OCI-LY7 (cell line): ENCODE measurements around the gene RPS6KL1. TPM values are rescaled to one million over a fixed set of nuclear protein-coding genes. Genes with fewer than 3 reads are reported as not detected.
A peak's percentile ranks its signal among the peaks of the same experiment; 100 is the strongest.

ENCODE experiments used
- BruUV-seq: library from RNA; stranded (reverse); fragments of 400-500 nt; replicated peaks from 2 replicates; lab custom pipeline; 2021; lab: Mats Ljungman, UMichigan
- CTCF ChIA-PET: fragments of 300-600 bp; sonication (Branson Sonifier 250); formaldehyde crosslinking; loops from one replicate; lab custom pipeline; 2022; ENCODE audit warnings: antibody characterized with exemption; ENCODE audit not compliant: unreplicated experiment; lab: Charles Lee
- POLR2A ChIA-PET: fragments of 300-600 bp; sonication (Branson Sonifier 250); formaldehyde crosslinking; loops from one replicate; lab custom pipeline; 2022; ENCODE audit warnings: antibody characterized with exemption; lab: Charles Lee
- DNase-seq: peaks from one replicate; pipeline ENCODE4 v3.0.0-alpha.2; 2015; ENCODE audit warnings: low spot score
- H2AFZ ChIP-seq: fragments of 200-600 bp; sonication (generic), shearing (Covaris generic); 2 replicates; pipeline ENCODE4 v1.6.1; 2014; ENCODE audit warnings: mild to moderate bottlenecking, antibody characterized with exemption, low read length, moderate library complexity
- H3K27ac ChIP-seq: fragments of 200-600 bp; sonication (generic); 2 replicates; pipeline ENCODE4 v1.5.1; 2014; ENCODE audit warnings: mixed run types, low read depth, mild to moderate bottlenecking, moderate library complexity, low read length, inconsistent platforms; ENCODE audit not compliant: poor library complexity, severe bottlenecking
- H3K36me3 ChIP-seq: fragments of 200-600 bp; sonication (generic); 2 replicates; pipeline ENCODE4 v1.6.1; 2014; ENCODE audit warnings: mild to moderate bottlenecking, antibody characterized with exemption, low read length, moderate library complexity, mixed read lengths; ENCODE audit not compliant: insufficient read depth
- H3K4me1 ChIP-seq: fragments of 200-600 bp; sonication (generic); 2 replicates; pipeline ENCODE4 v1.5.1; 2014; ENCODE audit warnings: mild to moderate bottlenecking, low read length; ENCODE audit not compliant: insufficient read depth, poor library complexity, severe bottlenecking
- H3K4me2 ChIP-seq: fragments of 200-600 bp; sonication (generic); 2 replicates; pipeline ENCODE4 v1.6.1; 2014; ENCODE audit warnings: mild to moderate bottlenecking, low read length
- H3K4me3 ChIP-seq: fragments of 200-600 bp; sonication (generic); 2 replicates; pipeline ENCODE4 v1.5.1; 2014; ENCODE audit warnings: mild to moderate bottlenecking, low read depth, low read length; ENCODE audit not compliant: poor library complexity, severe bottlenecking
- H3K79me2 ChIP-seq: fragments of 200-600 bp; sonication (generic); 2 replicates; pipeline ENCODE4 v1.6.1; 2016; ENCODE audit warnings: low read depth, mild to moderate bottlenecking, low read length, moderate library complexity, mixed read lengths; ENCODE audit not compliant: insufficient read depth
- H3K9me2 ChIP-seq: fragments of 200-600 bp; sonication (generic); 2 replicates; pipeline ENCODE4 v1.6.1; 2016; ENCODE audit warnings: mild to moderate bottlenecking, low read length, mixed read lengths; ENCODE audit not compliant: insufficient read depth
- H3K9me3 ChIP-seq: fragments of 200-600 bp; sonication (generic); 2 replicates; pipeline ENCODE4 v1.6.1; 2014; ENCODE audit warnings: mild to moderate bottlenecking, mixed run types, low read length, mixed read lengths
- H4K20me1 ChIP-seq: fragments of 200-600 bp; sonication (generic); 2 replicates; pipeline ENCODE4 v1.6.1; 2014; ENCODE audit warnings: mild to moderate bottlenecking, antibody characterized with exemption, low read length, moderate library complexity, mixed read lengths; ENCODE audit not compliant: insufficient read depth
- EZH2phosphoT487 ChIP-seq: fragments of 200-600 bp; sonication (generic); IDR thresholded peaks from 2 replicates; pipeline ENCODE4 v1.6.1; 2018; ENCODE audit warnings: low read depth, borderline replicate concordance, mild to moderate bottlenecking, mixed run types, antibody characterized with exemption, low read length, moderate library complexity, mixed read lengths
- intact Hi-C: fragments of 100-400 bp; cut with micrococcal nuclease; formaldehyde crosslinking; loops from one replicate; pipeline ENCODE4 v1.10.0; 2022; ENCODE audit not compliant: unreplicated experiment
- total RNA-seq, 2 experiments: library from RNA; depleted of rRNA in 1 of 2; stranded (reverse); fragments of >200 nt in 1 of 2; shearing (Covaris generic) in 1 of 2; gene quantifications; 2 replicates each; pipeline ENCODE4 v1.2.3, GENCODE V29; 2014 to 2022
- TF ChIP-seq, protein P1 (sequence below): fragments of 200-600 bp; sonication (generic); conservative IDR thresholded peaks from 2 replicates; pipeline ENCODE4 v1.5.1; 2014; ENCODE audit warnings: mild to moderate bottlenecking, antibody characterized with exemption, low read length, moderate library complexity, mixed read lengths

RPS6KL1 gene
- total RNA-seq, 2 experiments from 2014 or later: 6.1 to 15.3 TPM

DNA sequence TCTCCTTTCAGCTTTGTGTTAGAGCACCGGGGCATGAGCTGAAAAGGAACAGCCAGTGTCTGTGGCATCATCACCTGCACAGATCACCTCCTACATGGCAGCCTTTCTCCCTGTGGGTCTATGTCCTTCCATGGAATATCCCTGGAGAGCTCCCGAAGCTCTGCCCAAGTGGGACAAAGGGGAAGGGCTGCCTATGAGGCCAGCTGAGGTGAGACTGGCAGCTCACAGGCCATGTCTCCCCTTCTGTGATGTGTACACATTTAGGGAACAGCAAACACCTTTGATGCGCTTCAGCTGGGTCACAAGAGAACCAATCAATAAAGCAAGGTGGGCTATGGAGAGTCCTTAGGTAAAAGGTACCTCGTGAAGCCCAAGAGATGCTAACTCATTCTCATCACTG is 51.2 kb downstream of the RPS6KL1 start:
- Histone ChIP-seq H3K4me3 (no peak overlapping the region), H3K36me3 (no peaks in the 10 kb centered on the region), H4K20me1 (no peaks in the 10 kb centered on the region), H3K79me2 (no peaks in the 10 kb centered on the region), H3K4me1 (peaks cover 15% of the 10 kb centered on the region), H3K4me2 (no peak overlapping the region), H3K9me3 (no peaks in the 10 kb centered on the region), H2AFZ (no peak overlapping the region), H3K27ac (no peak overlapping the region), H3K9me2 (no peaks in the 10 kb centered on the region)
- intact Hi-C loops: no loop called here
- CTCF ChIA-PET: interaction anchor here (1.1 to 1.3 kb wide), 2 partner anchors 11 to 52 kb away, joined by 4 to 7 read pairs; partner anchors contain the start of gene RPS6KL1
- no peak for DNase-seq
- no TSS peak for BruUV-seq
- no peak for TF ChIP-seq EZH2phosphoT487
- TF ChIP-seq, protein P1, sequence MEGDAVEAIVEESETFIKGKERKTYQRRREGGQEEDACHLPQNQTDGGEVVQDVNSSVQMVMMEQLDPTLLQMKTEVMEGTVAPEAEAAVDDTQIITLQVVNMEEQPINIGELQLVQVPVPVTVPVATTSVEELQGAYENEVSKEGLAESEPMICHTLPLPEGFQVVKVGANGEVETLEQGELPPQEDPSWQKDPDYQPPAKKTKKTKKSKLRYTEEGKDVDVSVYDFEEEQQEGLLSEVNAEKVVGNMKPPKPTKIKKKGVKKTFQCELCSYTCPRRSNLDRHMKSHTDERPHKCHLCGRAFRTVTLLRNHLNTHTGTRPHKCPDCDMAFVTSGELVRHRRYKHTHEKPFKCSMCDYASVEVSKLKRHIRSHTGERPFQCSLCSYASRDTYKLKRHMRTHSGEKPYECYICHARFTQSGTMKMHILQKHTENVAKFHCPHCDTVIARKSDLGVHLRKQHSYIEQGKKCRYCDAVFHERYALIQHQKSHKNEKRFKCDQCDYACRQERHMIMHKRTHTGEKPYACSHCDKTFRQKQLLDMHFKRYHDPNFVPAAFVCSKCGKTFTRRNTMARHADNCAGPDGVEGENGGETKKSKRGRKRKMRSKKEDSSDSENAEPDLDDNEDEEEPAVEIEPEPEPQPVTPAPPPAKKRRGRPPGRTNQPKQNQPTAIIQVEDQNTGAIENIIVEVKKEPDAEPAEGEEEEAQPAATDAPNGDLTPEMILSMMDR: no peak
- POLR2A ChIA-PET: interaction anchor here (0.6 to 2.5 kb wide), 7 partner anchors 9 to 247 kb away, joined by 3 to 8 read pairs (median 4); partner anchors contain the start of gene ACYP1

DNA sequence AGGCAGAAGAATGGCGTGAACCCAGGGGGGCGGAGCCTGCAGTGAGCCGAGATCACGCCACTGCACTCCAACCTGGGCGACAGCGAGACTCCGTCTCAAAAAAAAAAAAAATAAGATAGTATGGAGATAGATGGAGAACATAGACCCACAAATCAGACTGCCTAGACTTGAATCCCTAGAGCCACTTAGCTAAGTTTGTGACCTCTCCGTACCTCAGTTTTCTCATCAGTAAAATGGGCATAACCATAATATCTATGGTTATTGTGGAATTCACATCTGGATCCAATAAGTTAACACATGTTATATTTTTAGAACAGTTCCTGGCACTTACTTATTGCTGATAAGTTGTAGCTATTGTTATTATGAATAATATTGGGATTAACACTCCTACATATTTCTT is 54.3 kb downstream of the RPS6KL1 start:
- no TSS peak for BruUV-seq
- TF ChIP-seq, protein P1: no peak
- no peak for TF ChIP-seq EZH2phosphoT487
- Histone ChIP-seq H3K27ac (no peak overlapping the region), H4K20me1 (no peaks in the 10 kb centered on the region), H3K4me1 (no peaks in the 10 kb centered on the region), H3K36me3 (no peaks in the 10 kb centered on the region), H3K9me2 (no peaks in the 10 kb centered on the region), H3K4me2 (no peak overlapping the region), H3K9me3 (no peaks in the 10 kb centered on the region), H3K79me2 (no peaks in the 10 kb centered on the region), H3K4me3 (no peak overlapping the region), H2AFZ (no peak overlapping the region)
- CTCF ChIA-PET: no interaction called here
- DNase-seq: no peak
- POLR2A ChIA-PET: interaction anchor here (0.6 to 2.1 kb wide), 5 partner anchors 10 to 260 kb away, joined by 3 to 11 read pairs (median 4); partner anchors contain the start of gene RPS6KL1
- intact Hi-C loops: loop anchor here (10.0 kb wide), 1 partner anchor 436 kb away; no protein-coding TSS in a partner anchor

DNA sequence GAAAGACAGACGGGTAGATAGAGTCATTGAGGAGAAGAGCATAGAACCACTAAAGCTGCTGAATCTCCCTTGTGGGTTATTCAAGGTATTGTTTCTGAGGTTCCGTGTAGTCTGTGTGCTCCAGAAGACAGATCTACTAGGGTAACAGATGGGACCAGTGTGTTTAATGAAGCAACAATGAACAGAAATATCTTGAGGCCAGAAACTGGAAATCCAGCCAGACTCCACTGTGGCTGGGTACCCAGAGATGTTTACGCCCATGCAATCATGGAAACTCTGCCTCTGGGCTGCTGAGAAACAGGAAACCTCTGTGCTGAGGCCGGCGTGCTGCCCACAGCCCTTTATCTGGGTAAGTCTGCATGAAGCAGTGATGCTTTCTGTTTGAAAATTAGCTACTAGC is 55.4 kb downstream of the RPS6KL1 start:
- no peak overlapping the region for H3K27ac ChIP-seq
- ChIA-PET POLR2A (interaction anchor here (0.7 to 2.1 kb wide), 6 partner anchors 11 to 56 kb away, joined by 3 to 11 read pairs (median 4); partner anchors contain the start of gene RPS6KL1), CTCF (interaction anchor here (1.4 kb wide), 1 partner anchor 37 kb away, joined by 4 read pairs; no protein-coding TSS in a partner anchor)
- H3K4me3 ChIP-seq: no peak overlapping the region
- 0 out of 2 replicates have a peak overlapping the region, but pooled peaks have one; percentile 11 for H3K4me2 ChIP-seq
- no TSS peak for BruUV-seq
- no peak for DNase-seq
- no peaks in the 10 kb centered on the region for H3K36me3 ChIP-seq
- TF ChIP-seq, protein P1: no peak
- no peak for TF ChIP-seq EZH2phosphoT487
- no peaks in the 10 kb centered on the region for H3K9me3 ChIP-seq
- H4K20me1 ChIP-seq: no peaks in the 10 kb centered on the region
- no peaks in the 10 kb centered on the region for H3K79me2 ChIP-seq
- no peaks in the 10 kb centered on the region for H3K9me2 ChIP-seq
- H2AFZ ChIP-seq: peak overlapping the region; percentile 47; the same call in 1 of the 2 replicates
- H3K4me1 ChIP-seq: no peaks in the 10 kb centered on the region
- intact Hi-C loops: loop anchor here (10.0 kb wide), 1 partner anchor 437 kb away; no protein-coding TSS in a partner anchor
